NCI-H2029 (cell line): Measurements from ENCODE around the gene USP6NL.

Experiments used
- DNase-seq: peaks from one replicate; lab custom pipeline; 2025; lab: John Stamatoyannopoulos, UW

The USP6NL gene

GRCh38 chr10:11593612-11594011, 17.8 kb downstream of the USP6NL start:
- DNase-seq, result no peak

- DNase-seq, result no peak
Measured at GRCh38 chr10:11589738-11590137, 21.7 kb downstream of the USP6NL start.

- DNase-seq, result no peak
Measured at GRCh38 chr10:11588873-11589574, 22.4 kb downstream of the USP6NL start.

- no peak for DNase-seq
Measured at GRCh38 chr10:11587722-11588259, 23.7 kb downstream of the USP6NL start.

GRCh38 chr10:11586170-11586569, 25.3 kb downstream of the USP6NL start:
- no peak for DNase-seq

- no peak for DNase-seq
Measured at GRCh38 chr10:11581213-11581612, 30.2 kb downstream of the USP6NL start.

- no peak for DNase-seq
Measured at GRCh38 chr10:11579885-11580284, 31.6 kb downstream of the USP6NL start.

GRCh38 chr10:11578802-11579255, 32.6 kb downstream of the USP6NL start:
- DNase-seq, result no peak

GRCh38 chr10:11576092-11576809, 35.2 kb downstream of the USP6NL start:
- DNase-seq, result no peak

- no peak for DNase-seq
Measured at GRCh38 chr10:11573497-11573896, 38.0 kb downstream of the USP6NL start.

- DNase-seq, result no peak
Measured at GRCh38 chr10:11570751-11571150, 40.7 kb downstream of the USP6NL start.

GRCh38 chr10:11569471-11569870, 42.0 kb downstream of the USP6NL start:
- no peak for DNase-seq

- no peak for DNase-seq
Measured at GRCh38 chr10:11568578-11568977, 42.9 kb downstream of the USP6NL start.

- DNase-seq, result no peak
Measured at GRCh38 chr10:11564741-11565140, 46.7 kb downstream of the USP6NL start.

GRCh38 chr10:11563936-11564335, 47.5 kb downstream of the USP6NL start:
- no peak for DNase-seq

GRCh38 chr10:11562888-11563287, 48.6 kb downstream of the USP6NL start:
- no peak for DNase-seq

- no peak for DNase-seq
Measured at GRCh38 chr10:11560076-11560709, 51.3 kb downstream of the USP6NL start.

- DNase-seq, result no peak
Measured at GRCh38 chr10:11557967-11558366, 53.5 kb downstream of the USP6NL start.

- no peak for DNase-seq
Measured at GRCh38 chr10:11557513-11557912, 53.9 kb downstream of the USP6NL start.

- no peak for DNase-seq
Measured at GRCh38 chr10:11555556-11555955, 55.9 kb downstream of the USP6NL start.

- no peak for DNase-seq
Measured at GRCh38 chr10:11553773-11554381, 57.6 kb downstream of the USP6NL start.

GRCh38 chr10:11551916-11552602, 59.4 kb downstream of the USP6NL start:
- no peak for DNase-seq
